Measurements from ENCODE around the gene PTPN11.
"Not testable (repeated sequence)": the region's sequence is repeated elsewhere in the genome, so short reads cannot be mapped to it uniquely, and the experiment has no call there.

PTPN11 gene

GRCh38 chr12:112447106-112447505 lies 28.4 kb downstream of the PTPN11 start:
- Histone ChIP-seq H3K4me1 (ENCODE audit: control insufficient read depth, insufficient read depth, low read length) (no peaks in the 10 kb centered on the region), H3K4me3 (ENCODE audit: insufficient read depth, low read depth, low read length) (no peak overlapping the region), H3K36me3 (ENCODE audit: control insufficient read depth, insufficient read depth, low read length) (peaks cover 11% of the 10 kb centered on the region), H3K27me3 (ENCODE audit: control insufficient read depth, insufficient read depth, low read length, poor library complexity, severe bottlenecking) (no peaks in the 10 kb centered on the region), H3K9me3 (ENCODE audit: control insufficient read depth, low read length) (no peaks in the 10 kb centered on the region), H3K27ac (ENCODE audit: insufficient read depth, low read depth, low read length, poor library complexity, severe bottlenecking) (no peak overlapping the region)
- WGBS, 2 experiments = 93 to 94% methylated on average over 2 to 3 of the region's 3 CpGs

GRCh38 chr12:112448165-112448564 lies 29.4 kb downstream of the PTPN11 start:
- not testable (repeated sequence) for H3K27me3 ChIP-seq (ENCODE audit: control insufficient read depth, insufficient read depth, low read length, poor library complexity, severe bottlenecking); H3K4me3 ChIP-seq (ENCODE audit: insufficient read depth, low read depth, low read length); H3K27ac ChIP-seq (ENCODE audit: insufficient read depth, low read depth, low read length, poor library complexity, severe bottlenecking); H3K4me1 ChIP-seq (ENCODE audit: control insufficient read depth, insufficient read depth, low read length); H3K9me3 ChIP-seq (ENCODE audit: control insufficient read depth, low read length)
- 92 to 94% methylated on average over 1 to 2 of the region's 2 CpGs for WGBS, 2 experiments
- H3K36me3 ChIP-seq (ENCODE audit: control insufficient read depth, insufficient read depth, low read length) = peaks cover 14% of the 10 kb centered on the region

- WGBS, 2 experiments = 92% methylated on average over 3 to 4 of the region's 4 CpGs
- peaks cover 27% of the 10 kb centered on the region for H3K36me3 ChIP-seq (ENCODE audit: control insufficient read depth, insufficient read depth, low read length)
Measured at GRCh38 chr12:112450725-112451124, 32.0 kb downstream of the PTPN11 start.

GRCh38 chr12:112456029-112456428 lies 37.3 kb downstream of the PTPN11 start:
- Histone ChIP-seq H3K27ac (ENCODE audit: insufficient read depth, low read depth, low read length, poor library complexity, severe bottlenecking) (no peak overlapping the region), H3K4me3 (ENCODE audit: insufficient read depth, low read depth, low read length) (no peak overlapping the region), H3K36me3 (ENCODE audit: control insufficient read depth, insufficient read depth, low read length) (peaks cover 20% of the 10 kb centered on the region), H3K4me1 (ENCODE audit: control insufficient read depth, insufficient read depth, low read length) (no peaks in the 10 kb centered on the region), H3K27me3 (ENCODE audit: control insufficient read depth, insufficient read depth, low read length, poor library complexity, severe bottlenecking) (no peaks in the 10 kb centered on the region), H3K9me3 (ENCODE audit: control insufficient read depth, low read length) (no peaks in the 10 kb centered on the region)
- WGBS, 2 experiments = 93% methylated on average over 7 of the region's 7 CpGs

More at GRCh38 chr12:112450725-112451124, 32.0 kb downstream of the PTPN11 start:
- H3K27ac ChIP-seq (ENCODE audit: insufficient read depth, low read depth, low read length, poor library complexity, severe bottlenecking) = no peak overlapping the region
- H3K27me3 ChIP-seq (ENCODE audit: control insufficient read depth, insufficient read depth, low read length, poor library complexity, severe bottlenecking) = no peaks in the 10 kb centered on the region
- no peak overlapping the region for H3K4me3 ChIP-seq (ENCODE audit: insufficient read depth, low read depth, low read length)
- H3K4me1 ChIP-seq (ENCODE audit: control insufficient read depth, insufficient read depth, low read length) = no peaks in the 10 kb centered on the region
- H3K9me3 ChIP-seq (ENCODE audit: control insufficient read depth, low read length) = no peaks in the 10 kb centered on the region

GRCh38 chr12:112457142-112457541 lies 38.4 kb downstream of the PTPN11 start:
- H3K9me3 ChIP-seq (ENCODE audit: control insufficient read depth, low read length); H3K4me1 ChIP-seq (ENCODE audit: control insufficient read depth, insufficient read depth, low read length); H3K27ac ChIP-seq (ENCODE audit: insufficient read depth, low read depth, low read length, poor library complexity, severe bottlenecking); H3K4me3 ChIP-seq (ENCODE audit: insufficient read depth, low read depth, low read length); H3K27me3 ChIP-seq (ENCODE audit: control insufficient read depth, insufficient read depth, low read length, poor library complexity, severe bottlenecking): not testable (repeated sequence)
- 88 to 100% methylated on average over 1 of the region's 1 CpG for WGBS, 2 experiments
- H3K36me3 ChIP-seq (ENCODE audit: control insufficient read depth, insufficient read depth, low read length) = peaks cover 20% of the 10 kb centered on the region

- no peaks in the 10 kb centered on the region for H3K4me1 ChIP-seq (ENCODE audit: control insufficient read depth, insufficient read depth, low read length)
- H3K27me3 ChIP-seq (ENCODE audit: control insufficient read depth, insufficient read depth, low read length, poor library complexity, severe bottlenecking) = no peaks in the 10 kb centered on the region
- 95 to 97% methylated on average over 4 of the region's 4 CpGs for WGBS, 2 experiments
- no peaks in the 10 kb centered on the region for H3K9me3 ChIP-seq (ENCODE audit: control insufficient read depth, low read length)
- H3K27ac ChIP-seq (ENCODE audit: insufficient read depth, low read depth, low read length, poor library complexity, severe bottlenecking) = no peak overlapping the region
- H3K36me3 ChIP-seq (ENCODE audit: control insufficient read depth, insufficient read depth, low read length) = peaks cover 15% of the 10 kb centered on the region
- H3K4me3 ChIP-seq (ENCODE audit: insufficient read depth, low read depth, low read length) = no peak overlapping the region
Measured at GRCh38 chr12:112458330-112458729, 39.6 kb downstream of the PTPN11 start.

GRCh38 chr12:112458751-112459150 lies 40.0 kb downstream of the PTPN11 start:
- Histone ChIP-seq H3K27me3 (ENCODE audit: control insufficient read depth, insufficient read depth, low read length, poor library complexity, severe bottlenecking) (no peaks in the 10 kb centered on the region), H3K9me3 (ENCODE audit: control insufficient read depth, low read length) (no peaks in the 10 kb centered on the region), H3K4me3 (ENCODE audit: insufficient read depth, low read depth, low read length) (no peak overlapping the region), H3K4me1 (ENCODE audit: control insufficient read depth, insufficient read depth, low read length) (no peaks in the 10 kb centered on the region), H3K36me3 (ENCODE audit: control insufficient read depth, insufficient read depth, low read length) (peaks cover 15% of the 10 kb centered on the region), H3K27ac (ENCODE audit: insufficient read depth, low read depth, low read length, poor library complexity, severe bottlenecking) (no peak overlapping the region)
- 92% methylated on average over 5 of the region's 5 CpGs for WGBS, 2 experiments

- no peaks in the 10 kb centered on the region for H3K27me3 ChIP-seq (ENCODE audit: control insufficient read depth, insufficient read depth, low read length, poor library complexity, severe bottlenecking)
Measured at GRCh38 chr12:112463478-112463877, 44.7 kb downstream of the PTPN11 start.

GRCh38 chr12:112464605-112465004 lies 45.9 kb downstream of the PTPN11 start:
- Histone ChIP-seq H3K4me3 (ENCODE audit: insufficient read depth, low read depth, low read length) (no peak overlapping the region), H3K36me3 (ENCODE audit: control insufficient read depth, insufficient read depth, low read length) (no peaks in the 10 kb centered on the region), H3K27ac (ENCODE audit: insufficient read depth, low read depth, low read length, poor library complexity, severe bottlenecking) (no peak overlapping the region), H3K9me3 (ENCODE audit: control insufficient read depth, low read length) (no peaks in the 10 kb centered on the region), H3K27me3 (ENCODE audit: control insufficient read depth, insufficient read depth, low read length, poor library complexity, severe bottlenecking) (no peaks in the 10 kb centered on the region), H3K4me1 (ENCODE audit: control insufficient read depth, insufficient read depth, low read length) (no peaks in the 10 kb centered on the region)

More at GRCh38 chr12:112463478-112463877, 44.7 kb downstream of the PTPN11 start:
- Histone ChIP-seq H3K27ac (ENCODE audit: insufficient read depth, low read depth, low read length, poor library complexity, severe bottlenecking) (no peak overlapping the region), H3K9me3 (ENCODE audit: control insufficient read depth, low read length) (no peaks in the 10 kb centered on the region), H3K4me1 (ENCODE audit: control insufficient read depth, insufficient read depth, low read length) (no peaks in the 10 kb centered on the region), H3K4me3 (ENCODE audit: insufficient read depth, low read depth, low read length) (no peak overlapping the region), H3K36me3 (ENCODE audit: control insufficient read depth, insufficient read depth, low read length) (no peaks in the 10 kb centered on the region)
- 90 to 96% methylated on average over 2 of the region's 2 CpGs for WGBS, 2 experiments

- H3K4me1 ChIP-seq (ENCODE audit: control insufficient read depth, insufficient read depth, low read length) = no peaks in the 10 kb centered on the region
- H3K27ac ChIP-seq (ENCODE audit: insufficient read depth, low read depth, low read length, poor library complexity, severe bottlenecking) = no peak overlapping the region
- no peaks in the 10 kb centered on the region for H3K9me3 ChIP-seq (ENCODE audit: control insufficient read depth, low read length)
- H3K4me3 ChIP-seq (ENCODE audit: insufficient read depth, low read depth, low read length) = no peak overlapping the region
- no peaks in the 10 kb centered on the region for H3K27me3 ChIP-seq (ENCODE audit: control insufficient read depth, insufficient read depth, low read length, poor library complexity, severe bottlenecking)
- H3K36me3 ChIP-seq (ENCODE audit: control insufficient read depth, insufficient read depth, low read length) = no peaks in the 10 kb centered on the region
Measured at GRCh38 chr12:112466011-112466422, 47.3 kb downstream of the PTPN11 start.

GRCh38 chr12:112466835-112467234 lies 48.1 kb downstream of the PTPN11 start:
- Histone ChIP-seq H3K9me3 (ENCODE audit: control insufficient read depth, low read length) (no peaks in the 10 kb centered on the region), H3K36me3 (ENCODE audit: control insufficient read depth, insufficient read depth, low read length) (no peaks in the 10 kb centered on the region), H3K27me3 (ENCODE audit: control insufficient read depth, insufficient read depth, low read length, poor library complexity, severe bottlenecking) (no peaks in the 10 kb centered on the region), H3K4me1 (ENCODE audit: control insufficient read depth, insufficient read depth, low read length) (no peaks in the 10 kb centered on the region), H3K27ac (ENCODE audit: insufficient read depth, low read depth, low read length, poor library complexity, severe bottlenecking) (no peak overlapping the region), H3K4me3 (ENCODE audit: insufficient read depth, low read depth, low read length) (no peak overlapping the region)
- 94 to 95% methylated on average over 3 of the region's 3 CpGs for WGBS, 2 experiments

Data from ectodermal cell (in vitro differentiated cells).